ENCODE measurements around the gene GNG7. TPM values are rescaled to one million over a fixed set of nuclear protein-coding genes. Genes with fewer than 3 reads are reported as not detected.
"Not testable (repeated sequence)": the region's sequence is repeated elsewhere in the genome, so short reads cannot be mapped to it uniquely, and the experiment has no call there.

Gene GNG7
- total and polyA plus RNA-seq, 2 donors (not counting 3 experiments of a cell fraction or from before 2014, with no cell fraction given): 0.29 to 0.84 TPM

GRCh38 chr19:2582984-2583956 is 119.2 kb downstream of the GNG7 start:
- CTCF ChIA-PET: interaction anchor here (0.7 to 5.7 kb wide), 3 partner anchors 28 to 172 kb away, joined by 3 to 73 read pairs (median 3); no protein-coding TSS in a partner anchor
- FAIRE-seq (no peak), DNase-seq (ENCODE audit: low read depth, low spot score) (no peak)
- dilution Hi-C loops (cut with MboI; ENCODE audit: extremely low pct_ligation_motif_present, low sequenced_read_pairs): no loop called here
- H3K4me1 ChIP-seq (ENCODE audit: control insufficient read depth, extremely low read depth, insufficient read depth, low read length): peaks cover 18% of the 10 kb centered on the region
- H3K36me3 ChIP-seq (ENCODE audit: control insufficient read depth in 2 of 2, extremely low read depth in 1 of 2, insufficient read depth in 2 of 2, low read length in 2 of 2): no peaks in the 10 kb centered on the region
- no peaks in the 10 kb centered on the region for H4K20me1 ChIP-seq (replicated peaks; ENCODE audit: control insufficient read depth, extremely low read depth, insufficient read depth, low read length)
- TF ChIP-seq MAX (IDR thresholded peaks at IDR 0.05; ENCODE audit: insufficient read depth, insufficient read length) (no peak), POLR2A (IDR thresholded peaks at IDR 0.05; ENCODE audit: low read depth, low read length) (no peak), POLR2AphosphoS5 (IDR thresholded peaks at IDR 0.05; ENCODE audit: insufficient read depth, low read depth, low read length) (no peak), EZH2 (IDR thresholded peaks at IDR 0.05; ENCODE audit: borderline replicate concordance, low read depth, low read length, severe bottlenecking) (no peak), FOS (IDR thresholded peaks at IDR 0.05; ENCODE audit: borderline replicate concordance, insufficient read depth, low read length) (no peak), MYC (IDR thresholded peaks at IDR 0.05; ENCODE audit: low read depth, low read length) (no peak), JUN (IDR thresholded peaks at IDR 0.05; ENCODE audit: borderline replicate concordance, insufficient read depth, insufficient read length, low read depth) (no peak), GATA2 (IDR thresholded peaks at IDR 0.05; ENCODE audit: insufficient read depth, insufficient read length, low read depth, low read length) (no peak)
- TF ChIP-seq, protein P1, sequence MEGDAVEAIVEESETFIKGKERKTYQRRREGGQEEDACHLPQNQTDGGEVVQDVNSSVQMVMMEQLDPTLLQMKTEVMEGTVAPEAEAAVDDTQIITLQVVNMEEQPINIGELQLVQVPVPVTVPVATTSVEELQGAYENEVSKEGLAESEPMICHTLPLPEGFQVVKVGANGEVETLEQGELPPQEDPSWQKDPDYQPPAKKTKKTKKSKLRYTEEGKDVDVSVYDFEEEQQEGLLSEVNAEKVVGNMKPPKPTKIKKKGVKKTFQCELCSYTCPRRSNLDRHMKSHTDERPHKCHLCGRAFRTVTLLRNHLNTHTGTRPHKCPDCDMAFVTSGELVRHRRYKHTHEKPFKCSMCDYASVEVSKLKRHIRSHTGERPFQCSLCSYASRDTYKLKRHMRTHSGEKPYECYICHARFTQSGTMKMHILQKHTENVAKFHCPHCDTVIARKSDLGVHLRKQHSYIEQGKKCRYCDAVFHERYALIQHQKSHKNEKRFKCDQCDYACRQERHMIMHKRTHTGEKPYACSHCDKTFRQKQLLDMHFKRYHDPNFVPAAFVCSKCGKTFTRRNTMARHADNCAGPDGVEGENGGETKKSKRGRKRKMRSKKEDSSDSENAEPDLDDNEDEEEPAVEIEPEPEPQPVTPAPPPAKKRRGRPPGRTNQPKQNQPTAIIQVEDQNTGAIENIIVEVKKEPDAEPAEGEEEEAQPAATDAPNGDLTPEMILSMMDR (IDR thresholded peaks at IDR 0.05; ENCODE audit: extremely low read depth in 1 of 2, insufficient read depth in 1 of 2, low read depth in 1 of 2, low read length in 2 of 2): no peak
- no peaks in the 10 kb centered on the region for H3K9me1 ChIP-seq (replicated peaks; ENCODE audit: control insufficient read depth, extremely low read depth, insufficient read depth, low read length)
- POLR2A ChIA-PET: interaction anchor here (1.1 kb wide), 1 partner anchor 107 kb away, joined by 4 read pairs; the partner anchor contains the start of gene GADD45B
- no peak overlapping the region for H2AFZ ChIP-seq (ENCODE audit: low read depth, low read length)
- intact Hi-C loops (cut with micrococcal nuclease): no loop called here
- no peaks in the 10 kb centered on the region for H3K9me3 ChIP-seq (replicated peaks; ENCODE audit: control insufficient read depth, insufficient read depth, low read length)
- H3K27me3 ChIP-seq (ENCODE audit: control insufficient read depth in 2 of 2, insufficient read depth in 2 of 2, low read length in 2 of 2): no peaks in the 10 kb centered on the region
- no TSS peak for BruUV-seq (replicated peaks)
- H3K9ac ChIP-seq (replicated peaks; ENCODE audit: extremely low read depth, insufficient read depth, low read length): no peak overlapping the region
- no peak overlapping the region for H3K4me3 ChIP-seq (replicated peaks in 1 of 3; ENCODE audit: insufficient read depth in 1 of 3, low read depth in 1 of 3, low read length in 3 of 3)
- no peaks in the 10 kb centered on the region for H3K79me2 ChIP-seq (ENCODE audit: control insufficient read depth, insufficient read depth, low read length)
- no peak overlapping the region for H3K27ac ChIP-seq (ENCODE audit: insufficient read depth, low read depth, low read length)
- H3K4me2 ChIP-seq (ENCODE audit: insufficient read depth, low read length): no peak overlapping the region

DNA sequence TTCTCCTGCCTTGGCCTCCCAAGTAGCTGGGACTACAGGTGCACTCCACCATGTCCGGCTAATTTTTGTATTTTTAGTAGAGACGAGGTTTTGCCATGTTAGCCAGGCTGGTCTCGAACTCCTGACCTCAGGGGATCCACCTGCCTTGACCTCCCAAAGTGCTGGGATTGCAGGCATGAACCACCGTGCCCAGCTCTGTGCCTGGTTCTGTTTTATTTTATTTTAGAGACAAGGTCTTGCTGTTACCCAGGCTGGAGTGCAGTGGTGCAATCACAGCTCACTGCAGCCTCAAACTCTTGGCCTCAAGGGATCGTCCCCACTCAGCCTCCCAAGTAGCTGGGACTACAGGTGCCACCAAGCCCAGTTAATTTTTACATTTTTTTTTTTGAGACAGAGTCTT is 122.1 kb downstream of the GNG7 start:
- CTCF ChIA-PET: interaction anchor here (0.9 to 5.7 kb wide), 16 partner anchors 11 to 153 kb away, joined by 4 to 103 read pairs (median 12); partner anchors contain the start of genes GADD45B and TIMM13
- BruUV-seq (replicated peaks); H3K36me3 ChIP-seq (ENCODE audit: control insufficient read depth in 2 of 2, extremely low read depth in 1 of 2, insufficient read depth in 2 of 2, low read length in 2 of 2); H3K27ac ChIP-seq (ENCODE audit: insufficient read depth, low read depth, low read length); H3K4me3 ChIP-seq (replicated peaks in 1 of 3; ENCODE audit: insufficient read depth in 1 of 3, low read depth in 1 of 3, low read length in 3 of 3); dilution Hi-C loops (cut with MboI; ENCODE audit: extremely low pct_ligation_motif_present, low sequenced_read_pairs); H3K79me2 ChIP-seq (ENCODE audit: control insufficient read depth, insufficient read depth, low read length); H2AFZ ChIP-seq (ENCODE audit: low read depth, low read length); H3K9ac ChIP-seq (replicated peaks; ENCODE audit: extremely low read depth, insufficient read depth, low read length); DNase-seq (ENCODE audit: low read depth, low spot score); H3K9me1 ChIP-seq (replicated peaks; ENCODE audit: control insufficient read depth, extremely low read depth, insufficient read depth, low read length); intact Hi-C loops (cut with micrococcal nuclease); H3K9me3 ChIP-seq (replicated peaks; ENCODE audit: control insufficient read depth, insufficient read depth, low read length); H3K4me2 ChIP-seq (ENCODE audit: insufficient read depth, low read length); H4K20me1 ChIP-seq (replicated peaks; ENCODE audit: control insufficient read depth, extremely low read depth, insufficient read depth, low read length); FAIRE-seq; H3K27me3 ChIP-seq (ENCODE audit: control insufficient read depth in 2 of 2, insufficient read depth in 2 of 2, low read length in 2 of 2): not testable (repeated sequence)
- peaks cover 22% of the 10 kb centered on the region for H3K4me1 ChIP-seq (ENCODE audit: control insufficient read depth, extremely low read depth, insufficient read depth, low read length)
- POLR2A ChIA-PET: interaction anchor here (4.5 kb wide), 1 partner anchor 104 kb away, joined by 165 read pairs; the partner anchor contains the start of gene GADD45B

Data from endothelial cell of umbilical vein (primary cell).